ENCODE measurements around the gene CHPF.

Gene CHPF

DNA sequence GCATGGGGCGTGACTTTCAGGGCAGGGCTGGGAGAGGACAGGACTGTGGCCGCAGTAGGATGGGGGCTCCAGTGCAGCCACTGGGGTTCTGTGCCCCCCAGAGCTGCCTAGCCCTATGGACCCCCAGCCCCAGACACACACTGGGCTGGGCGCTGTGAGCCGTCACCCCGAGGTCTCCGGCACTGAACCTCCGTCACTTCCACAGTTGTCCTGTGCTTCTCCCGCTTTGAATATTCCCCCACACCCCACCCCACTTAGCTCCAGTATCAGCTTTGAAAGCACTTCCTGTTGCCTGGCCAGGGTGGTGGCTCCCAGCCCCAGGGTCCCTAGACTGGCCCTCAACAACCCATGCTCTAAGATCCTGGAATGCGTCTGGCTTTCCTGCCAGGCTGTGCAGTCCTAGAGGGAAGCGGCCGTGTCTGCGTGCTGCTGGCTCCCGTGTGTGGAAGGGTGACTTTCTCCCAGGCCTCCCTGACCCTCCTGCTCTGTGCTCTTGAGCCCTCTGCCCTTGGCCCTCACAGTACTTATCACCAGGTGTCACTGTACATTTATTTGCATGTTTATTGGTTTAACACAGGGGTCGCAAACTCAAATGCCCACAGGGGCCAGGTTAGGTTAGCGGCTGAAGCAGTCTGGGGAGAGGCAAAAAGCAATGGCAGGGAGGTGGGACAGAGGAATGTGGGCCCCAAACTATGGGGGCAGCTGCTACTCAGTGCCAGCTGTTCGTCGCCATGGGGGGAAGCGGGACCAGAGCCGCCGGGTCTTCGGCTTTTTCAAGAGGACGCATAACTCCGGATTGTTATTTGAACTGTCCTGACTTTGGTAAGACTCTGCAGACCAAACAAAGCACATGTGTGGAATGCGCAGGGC is 17.8 kb upstream of the CHPF start:
- DNase-seq = no peak
- no peak for TF ChIP-seq GATA1 (IDR thresholded peaks at IDR 0.05; ENCODE audit: low read depth, low read length)
- no peak for TF ChIP-seq POLR2A (IDR thresholded peaks at IDR 0.05; ENCODE audit: low read length)

DNA sequence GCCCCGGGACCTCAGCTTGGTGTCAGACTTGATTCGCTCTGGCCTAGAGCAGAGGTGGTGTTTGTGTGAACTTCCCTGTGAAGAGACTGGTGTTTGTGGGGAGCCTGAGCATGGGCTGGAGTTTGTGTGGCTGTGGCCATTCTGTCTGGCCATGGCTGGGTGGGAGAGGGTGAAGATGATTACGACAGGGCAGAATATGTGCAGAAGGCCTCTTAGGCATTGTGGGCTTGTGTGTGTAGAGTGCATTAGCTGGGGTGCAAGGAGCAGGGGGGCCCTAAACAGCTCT is 17.2 kb upstream of the CHPF start:
- DNase-seq = no peak

DNA sequence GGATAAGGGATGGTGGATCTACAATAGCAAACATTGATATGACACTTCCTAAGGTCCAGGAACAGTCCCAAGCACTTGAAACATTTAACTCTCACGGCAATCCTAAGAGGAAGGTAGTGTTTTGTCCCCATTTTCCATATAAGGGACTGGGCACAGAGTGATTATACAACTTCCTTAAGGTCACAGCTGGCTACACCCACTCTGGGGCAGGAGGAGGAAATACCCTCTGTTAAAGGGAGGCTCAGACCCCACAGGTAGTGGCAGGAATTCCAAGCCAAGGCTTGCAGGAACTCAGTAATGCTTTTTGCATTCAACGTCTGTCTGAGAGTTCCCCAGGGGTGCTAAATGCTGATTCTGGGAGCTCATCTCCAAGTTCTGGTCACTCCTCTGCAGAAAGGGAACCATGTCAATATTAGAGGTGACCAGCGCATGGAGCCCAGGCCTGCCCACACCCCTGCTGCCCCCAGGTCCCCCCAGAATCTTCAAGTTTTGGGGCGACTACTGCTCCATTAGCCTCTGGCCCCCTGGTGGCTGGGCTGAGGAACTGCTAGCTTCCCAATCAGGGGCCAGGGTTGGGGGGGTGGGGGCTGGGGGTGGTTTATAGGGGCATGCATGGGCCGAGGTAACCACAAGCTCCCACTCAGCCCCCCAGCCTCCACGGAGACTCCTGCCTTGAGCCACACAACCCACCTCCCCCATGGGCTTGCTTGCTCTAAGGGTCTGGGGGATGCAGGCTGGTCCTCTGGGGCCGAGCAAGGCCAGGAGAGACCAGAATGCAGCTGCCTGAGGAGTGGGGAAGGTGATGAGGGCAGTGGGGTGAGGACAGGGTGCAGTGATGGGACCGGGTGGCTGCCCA is 16.7 kb upstream of the CHPF start:
- no peak for TF ChIP-seq POLR2A (IDR thresholded peaks at IDR 0.05; ENCODE audit: low read length)
- TF ChIP-seq GATA1 (IDR thresholded peaks at IDR 0.05; ENCODE audit: low read depth, low read length) = no peak
- DNase-seq = peak; percentile 14 to 38

More for the DNA sequence above, 17.2 kb upstream of the CHPF start:
- TF ChIP-seq GATA1 (IDR thresholded peaks at IDR 0.05; ENCODE audit: low read depth, low read length) = no peak
- no peak for TF ChIP-seq POLR2A (IDR thresholded peaks at IDR 0.05; ENCODE audit: low read length)

DNA sequence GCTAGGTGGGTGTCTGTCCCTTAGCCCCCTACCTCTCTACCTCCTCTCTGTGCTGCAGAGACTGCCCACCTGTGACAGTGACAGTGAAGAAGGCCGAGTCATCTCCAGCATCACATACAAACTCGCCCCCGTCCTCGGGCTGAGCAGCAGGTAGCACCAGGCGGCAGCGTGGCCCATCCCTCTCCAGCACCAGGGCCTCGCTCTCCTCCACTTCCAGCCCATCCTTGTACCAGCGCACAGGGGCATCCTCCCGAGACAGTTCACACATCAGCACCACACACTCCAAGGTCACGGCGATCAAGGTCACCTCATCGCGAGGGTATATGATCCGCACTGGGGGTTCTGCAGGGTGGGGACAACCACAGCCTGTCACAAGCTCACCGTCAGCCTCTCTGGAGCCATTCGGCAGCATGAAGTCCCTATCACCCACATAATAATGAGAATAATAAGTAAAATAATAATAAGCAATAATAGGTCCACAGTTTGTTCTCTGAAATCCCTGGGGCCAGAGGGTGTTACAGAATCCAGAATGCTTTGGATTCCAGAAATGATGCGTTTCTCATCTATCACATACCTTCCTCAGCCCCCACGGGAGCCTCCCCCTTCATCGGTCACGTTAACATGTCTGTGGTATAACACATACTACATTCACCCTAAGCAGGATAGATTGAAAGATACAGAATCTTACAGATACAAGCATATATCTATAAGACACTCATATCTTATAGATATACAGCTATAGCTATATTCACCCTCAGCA is 15.7 kb upstream of the CHPF start:
- TF ChIP-seq GATA1 (IDR thresholded peaks at IDR 0.05; ENCODE audit: low read depth, low read length) (no peak), POLR2A (IDR thresholded peaks at IDR 0.05; ENCODE audit: low read length) (no peak)
- no peak for DNase-seq

DNA sequence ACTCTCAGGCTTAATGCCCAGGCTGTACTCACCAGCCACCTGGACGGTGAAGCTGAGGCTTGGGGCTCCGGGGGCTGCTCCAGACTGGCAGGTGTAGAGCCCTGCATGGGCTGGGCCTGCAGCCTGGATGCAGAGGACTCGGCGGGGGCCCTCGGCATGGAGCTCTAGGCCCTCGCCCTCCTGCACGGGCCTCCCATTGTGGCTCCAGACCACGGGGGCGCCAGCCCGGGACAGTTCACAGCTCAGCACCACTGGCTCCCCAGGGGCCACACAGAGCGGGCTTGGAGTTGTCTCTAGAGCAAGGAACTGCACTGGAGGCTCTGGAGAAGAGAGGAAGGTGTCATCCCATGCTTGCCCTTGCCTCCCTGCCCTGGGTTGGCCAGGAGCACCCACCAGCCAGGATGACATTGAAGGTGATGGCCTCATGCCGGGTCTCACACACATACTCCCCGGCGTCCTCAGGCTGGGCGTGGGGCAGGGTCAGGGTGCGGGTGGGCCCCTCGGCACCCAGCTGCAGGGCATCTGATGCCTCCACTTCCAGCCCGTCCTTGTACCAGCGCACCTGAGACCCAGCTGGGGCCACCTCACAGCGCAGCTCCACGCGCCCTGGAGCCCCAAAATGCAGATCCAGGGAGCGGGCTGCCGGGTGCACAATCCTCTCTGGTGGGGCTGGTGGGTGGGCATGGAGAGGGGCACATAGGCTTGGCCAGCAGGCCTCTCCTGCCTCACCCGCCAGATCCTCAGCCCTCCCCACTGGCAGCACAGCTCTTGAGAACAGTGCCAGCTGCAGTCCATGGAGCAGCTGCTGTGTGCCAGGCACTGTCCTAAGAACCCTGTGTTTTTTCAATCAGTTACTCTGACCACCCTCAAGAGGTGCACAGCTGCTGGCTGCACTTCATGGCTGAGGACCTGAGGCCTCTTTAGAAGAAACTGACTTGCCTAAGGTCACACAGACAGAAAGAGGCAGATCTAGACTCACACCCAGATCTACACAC is 14.5 kb upstream of the CHPF start:
- DNase-seq = no peak
- TF ChIP-seq POLR2A (IDR thresholded peaks at IDR 0.05; ENCODE audit: low read length) = no peak
- TF ChIP-seq GATA1 (IDR thresholded peaks at IDR 0.05; ENCODE audit: low read depth, low read length) = no peak

DNA sequence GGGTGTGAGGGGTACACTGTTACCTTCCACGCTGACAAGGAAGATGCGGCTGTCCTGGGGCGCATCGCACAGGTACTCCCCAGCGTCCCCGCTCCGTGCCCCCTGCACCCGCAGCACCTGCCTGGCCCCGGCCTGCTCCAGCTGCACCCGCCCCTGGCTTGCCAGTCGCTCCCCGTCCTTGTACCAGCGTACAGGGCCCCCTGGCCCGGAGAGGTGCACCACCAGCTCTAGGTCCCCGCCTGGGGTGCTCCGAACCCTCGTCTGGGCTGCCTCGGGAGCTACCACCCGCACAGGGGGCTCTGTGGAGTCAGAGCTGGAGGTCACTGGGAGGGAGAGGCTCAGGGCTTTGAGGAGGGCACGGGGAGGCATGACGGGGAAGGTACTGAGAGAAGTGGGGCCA is 13.7 kb upstream of the CHPF start:
- DNase-seq = no peak
- TF ChIP-seq POLR2A (IDR thresholded peaks at IDR 0.05; ENCODE audit: low read length) = no peak
- no peak for TF ChIP-seq GATA1 (IDR thresholded peaks at IDR 0.05; ENCODE audit: low read depth, low read length)

DNA sequence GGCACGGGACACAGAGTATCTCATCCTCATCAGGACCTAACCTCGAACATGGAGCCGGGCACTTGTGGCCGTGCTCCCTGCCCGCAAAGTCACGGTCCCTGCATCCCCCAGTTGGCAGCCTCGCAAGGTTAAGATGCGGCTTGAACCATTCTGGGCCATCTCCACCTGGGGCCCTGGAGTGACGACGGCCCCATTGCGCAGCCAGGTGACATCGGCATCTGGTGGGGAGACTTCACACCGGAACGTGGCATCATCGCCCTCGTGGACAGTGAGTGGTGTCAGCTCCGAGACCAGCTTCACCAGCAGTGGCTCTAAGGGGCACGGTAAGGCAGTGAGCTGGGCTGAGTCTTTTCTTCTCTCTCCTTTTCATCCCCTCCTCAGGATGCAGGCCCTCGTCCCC is 12.8 kb upstream of the CHPF start:
- DNase-seq = no peak
- TF ChIP-seq POLR2A (IDR thresholded peaks at IDR 0.05; ENCODE audit: low read length) (no peak), GATA1 (IDR thresholded peaks at IDR 0.05; ENCODE audit: low read depth, low read length) (no peak)

DNA sequence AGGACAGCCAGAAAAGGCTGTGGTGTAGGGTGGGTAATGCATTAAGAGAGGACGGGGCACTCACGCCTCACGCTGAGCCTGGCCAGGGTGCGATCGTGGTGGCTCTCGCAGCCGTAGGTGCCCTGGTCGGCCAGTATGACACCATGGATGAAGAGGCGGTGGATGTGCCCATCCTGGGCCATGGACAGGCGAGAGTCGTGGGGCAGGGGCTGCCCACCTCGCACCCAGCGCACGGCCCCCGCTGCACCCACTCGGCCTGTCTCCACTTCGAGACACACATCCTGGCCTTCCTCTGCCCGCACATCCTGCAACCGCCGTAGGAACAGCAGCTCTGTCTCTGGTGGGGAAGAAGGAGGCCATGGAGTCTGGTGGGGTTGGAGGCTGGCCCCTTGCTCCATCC is 12.3 kb upstream of the CHPF start:
- no peak for DNase-seq
- TF ChIP-seq GATA1 (IDR thresholded peaks at IDR 0.05; ENCODE audit: low read depth, low read length) (no peak), POLR2A (IDR thresholded peaks at IDR 0.05; ENCODE audit: low read length) (no peak)

DNA sequence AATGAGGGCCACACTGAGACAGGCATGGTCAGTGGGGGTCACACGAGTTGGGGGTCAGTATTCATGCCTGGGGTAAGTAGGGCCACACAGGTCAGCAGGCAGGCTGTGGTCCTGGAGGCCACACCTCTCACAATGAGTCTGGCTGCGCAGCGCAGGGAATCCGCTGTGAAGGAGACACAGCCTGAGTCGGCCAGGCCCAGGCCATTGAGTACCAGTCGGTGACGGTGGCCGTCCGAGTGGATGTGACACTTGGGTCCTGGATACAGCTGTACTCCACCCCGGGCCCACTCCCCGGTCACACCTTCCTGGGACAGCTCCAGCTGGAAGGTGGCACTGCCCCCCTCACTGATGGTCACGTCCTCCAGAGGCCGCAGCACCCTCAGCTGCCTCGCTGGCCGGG is 10.7 kb upstream of the CHPF start:
- DNase-seq = no peak
- no peak for TF ChIP-seq POLR2A (IDR thresholded peaks at IDR 0.05; ENCODE audit: low read length)
- no peak for TF ChIP-seq GATA1 (IDR thresholded peaks at IDR 0.05; ENCODE audit: low read depth, low read length)

DNA sequence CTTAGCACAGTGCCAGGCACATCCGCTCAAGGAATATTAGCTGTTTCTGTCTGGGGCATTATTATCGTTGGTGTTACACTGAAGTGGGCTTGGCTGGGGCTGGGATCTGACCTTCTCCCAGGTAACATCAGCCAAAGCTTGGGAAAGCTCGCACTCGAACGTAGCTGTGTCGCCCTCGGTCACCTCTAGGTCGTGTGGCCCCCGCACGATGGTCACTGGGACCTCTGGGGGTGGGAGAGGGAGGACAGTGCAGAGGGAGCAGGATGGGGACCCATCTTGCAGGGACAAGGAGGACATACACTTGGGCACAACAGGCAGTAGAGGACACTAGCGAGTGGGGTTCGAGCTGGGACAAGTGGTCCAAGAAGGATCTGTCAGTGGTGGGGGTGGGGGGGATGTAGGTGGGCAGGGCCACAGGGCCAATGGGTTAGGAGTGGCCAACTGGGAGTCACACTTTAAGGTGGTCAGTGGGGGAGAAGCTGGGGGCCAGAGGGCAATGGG is 9.9 kb upstream of the CHPF start:
- DNase-seq = no peak
- no peak for TF ChIP-seq POLR2A (IDR thresholded peaks at IDR 0.05; ENCODE audit: low read length)
- TF ChIP-seq GATA1 (IDR thresholded peaks at IDR 0.05; ENCODE audit: low read depth, low read length) = no peak

DNA sequence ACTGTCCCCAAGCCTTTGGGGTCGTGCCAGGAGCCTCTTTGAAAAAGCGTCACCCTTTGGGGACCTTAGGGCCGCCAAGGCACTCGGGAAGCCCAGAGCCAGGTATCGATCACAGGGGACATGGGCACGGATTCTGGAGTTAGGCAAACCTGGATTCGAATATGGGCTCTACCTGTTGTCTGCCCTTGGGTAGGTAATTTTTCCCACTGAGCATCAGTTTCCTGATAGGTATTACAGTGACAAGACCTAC is 9.5 kb upstream of the CHPF start:
- TF ChIP-seq POLR2A (IDR thresholded peaks at IDR 0.05; ENCODE audit: low read length) = no peak
- no peak for TF ChIP-seq GATA1 (IDR thresholded peaks at IDR 0.05; ENCODE audit: low read depth, low read length)
- no peak for DNase-seq

DNA sequence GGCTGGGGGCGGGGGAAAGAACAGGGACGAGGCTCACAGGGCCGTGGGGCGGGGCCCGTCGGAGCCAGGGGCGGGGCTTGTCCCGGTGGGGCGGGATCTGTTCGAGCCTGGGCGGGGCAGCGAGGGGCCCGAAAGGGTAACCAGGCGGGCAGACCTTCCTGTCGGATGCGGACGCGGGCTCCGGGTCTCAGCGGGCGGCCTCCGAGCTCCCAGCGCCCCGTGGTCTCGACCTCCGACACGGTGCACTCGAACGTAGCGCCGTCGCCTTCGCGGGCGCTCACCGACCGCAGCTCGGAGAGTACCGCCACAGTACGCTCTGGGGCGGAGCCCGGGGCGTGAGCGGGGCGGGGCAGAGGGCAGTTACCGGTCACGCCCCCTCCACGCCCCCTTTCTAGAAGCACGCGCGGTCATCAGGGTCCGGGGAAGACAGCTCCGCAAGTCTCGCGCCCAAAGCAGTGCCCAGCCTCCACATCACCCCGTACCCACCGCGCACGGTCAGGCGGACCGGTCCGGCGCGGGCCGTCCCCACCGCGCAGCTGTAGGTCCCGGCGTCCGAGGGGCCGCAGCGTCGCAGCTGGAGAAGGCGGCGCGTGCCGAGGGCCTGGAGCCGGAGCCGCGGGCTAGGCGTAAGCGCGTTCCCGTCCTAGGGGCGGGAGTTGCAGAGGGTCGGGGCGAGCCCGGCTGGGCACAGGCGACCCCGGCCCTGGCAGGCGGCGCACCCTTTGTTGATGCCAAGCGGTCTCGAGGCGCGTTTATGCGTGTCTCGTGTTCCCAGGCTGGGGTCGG is 9.0 kb upstream of the CHPF start:
- DNase-seq = peak; percentile 81 to 88
- TF ChIP-seq POLR2A (IDR thresholded peaks at IDR 0.05; ENCODE audit: low read length) (no peak), GATA1 (IDR thresholded peaks at IDR 0.05; ENCODE audit: low read depth, low read length) (no peak)

Data from erythroblast (primary cell).